ENCODE data around the gene ADAMTSL3. TPM values are rescaled to one million over a fixed set of nuclear protein-coding genes. Genes with fewer than 3 reads are reported as not detected.
"Not testable (repeated sequence)": the region's sequence is repeated elsewhere in the genome, so short reads cannot be mapped to it uniquely, and the experiment has no call there.

The ADAMTSL3 gene
- total and polyA plus RNA-seq, 2 of the 8 experiments (the other 6 are each of a cell fraction or from before 2014, with no cell fraction given), result 0.35 to 1.4 TPM

DNA sequence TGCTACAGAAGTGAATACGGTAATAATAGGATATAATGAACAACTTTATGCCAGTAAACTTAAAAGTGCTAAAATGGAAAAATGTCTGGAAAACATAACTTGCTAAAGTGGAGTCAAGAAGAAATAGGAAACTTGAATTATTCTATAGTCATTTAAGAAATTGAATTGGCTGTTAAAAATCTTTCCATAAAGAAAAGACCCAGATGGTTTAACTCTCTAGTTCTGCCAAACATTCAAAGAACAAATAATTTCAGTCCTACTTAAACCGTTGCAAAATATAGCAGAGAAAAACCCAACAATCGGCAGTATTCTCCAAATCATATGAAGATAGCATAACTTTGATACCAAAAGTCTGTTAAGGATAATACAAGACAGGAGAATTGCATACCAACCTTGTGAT, 432.1 kb downstream of the ADAMTSL3 start:
- POLR2A ChIA-PET (ENCODE audit: partially characterized antibody); H3K23me2 ChIP-seq (ENCODE audit: low read depth, low read length); FAIRE-seq: not testable (repeated sequence)

More for the DNA sequence above, 432.1 kb downstream of the ADAMTSL3 start:
- H2BK120ac ChIP-seq (replicated peaks; ENCODE audit: low read depth, low read length); H3K18ac ChIP-seq (ENCODE audit: extremely low read depth, low read length); H3K4me1 ChIP-seq (replicated peaks in 1 of 4; ENCODE audit: control insufficient read depth in 3 of 4, insufficient read depth in 4 of 4, low read length in 3 of 4); H2AFZ ChIP-seq (ENCODE audit: low read length); H3K36me3 ChIP-seq (ENCODE audit: control insufficient read depth in 2 of 4, insufficient read depth in 4 of 4, low read length in 3 of 4); H2BK12ac ChIP-seq (ENCODE audit: low read depth, low read length); H3K9me3 ChIP-seq (ENCODE audit: insufficient read depth in 2 of 2, low read depth in 1 of 2, low read length in 1 of 2); H3K4me3 ChIP-seq (ENCODE audit: extremely low read depth in 1 of 4, insufficient read depth in 2 of 4, low read depth in 3 of 4, low read length in 4 of 4); H3K79me2 ChIP-seq (ENCODE audit: control insufficient read depth in 1 of 2, insufficient read depth in 2 of 2, low read length in 2 of 2); H3K56ac ChIP-seq (replicated peaks; ENCODE audit: insufficient read length, low read depth, low read length); H3K23ac ChIP-seq (ENCODE audit: insufficient read length); CTCF ChIA-PET (ENCODE audit: partially characterized antibody); H2AK5ac ChIP-seq (ENCODE audit: low read depth, low read length); H2BK5ac ChIP-seq (ENCODE audit: low read depth, low read length); H3K14ac ChIP-seq (ENCODE audit: insufficient read length); H4K8ac ChIP-seq (ENCODE audit: extremely low read depth, insufficient read depth, low read length); DNase-seq (ENCODE audit: low read depth in 1 of 2, low spot score in 2 of 2); H3K4ac ChIP-seq (replicated peaks; ENCODE audit: insufficient read length, low read depth, low read length); H4K5ac ChIP-seq (ENCODE audit: insufficient read length, low read depth, low read length); H4K20me1 ChIP-seq (replicated peaks in 1 of 2; ENCODE audit: control insufficient read depth in 1 of 2, insufficient read depth in 2 of 2, low read length in 2 of 2); H4K91ac ChIP-seq (replicated peaks; ENCODE audit: insufficient read length, low read length); H2BK15ac ChIP-seq (ENCODE audit: low read length); H3K27ac ChIP-seq (ENCODE audit: low read depth, low read length); H3K4me2 ChIP-seq (ENCODE audit: insufficient read depth in 1 of 2, low read depth in 2 of 2, low read length in 2 of 2); H2BK20ac ChIP-seq (ENCODE audit: low read length); H3K79me1 ChIP-seq (ENCODE audit: low read depth, low read length); H3K9ac ChIP-seq (replicated peaks in 1 of 4; ENCODE audit: extremely low read depth in 1 of 4, low read depth in 3 of 4, low read length in 3 of 4): not testable (repeated sequence)
- WGBS, 2 experiments (ENCODE audit: extremely low coverage in 1 of 2, insufficient coverage in 1 of 2, insufficient read length in 1 of 2, insufficient replicate concordance in 2 of 2, low coverage in 1 of 2, low lambda C conversion rate in 2 of 2, missing lambda C conversion rate in 1 of 2), result 91% methylated on average over 3 of the region's 3 CpGs; no CpG with 5 or more reads in 1 of the 2 experiments
- peaks cover 0 to 12% (median 5%) of the 10 kb centered on the region in 4 experiments; a peak in 5 of 7 replicates for H3K27me3 ChIP-seq (replicated peaks in 1 of 4; ENCODE audit: control insufficient read depth in 3 of 4, extremely low read depth in 1 of 4, insufficient read depth in 3 of 4, low read length in 3 of 4)

Small RNA genes lying within 50 kb of the gene (small RNA-seq; reads per million reads assigned to genes)
- gene RNU6-1339P (ENCODE audit: insufficient read depth) (not detected), gene RNU6-401P (ENCODE audit: insufficient read depth) (not detected)

Other genes starting within 250 kb of the ADAMTSL3 start
- gene SH3GL3, start 206.8 kb upstream of the ADAMTSL3 start, total RNA-seq (2021; fragmentation: NEBNext Ultra II Directional; extraction: Animal tissue kit (Norgen Biotek cat#: 25700)), result 16.3 and 19.1 TPM in 2 replicates
- gene SH3GL3, start 206.8 kb upstream of the ADAMTSL3 start, polyA plus RNA-seq (2011; rRNA removed), result 7.3 and 14.1 TPM in 2 replicates